Measurements from ENCODE around the gene PRDM8. TPM values are rescaled to one million over a fixed set of nuclear protein-coding genes. Genes with fewer than 3 reads are reported as not detected.

Gene PRDM8
- polyA plus RNA-seq, 1 donor: 1.5 TPM

GRCh38 chr4:80201252-80202151, 4.2 kb downstream of the PRDM8 start:
- no peak for DNase-seq

GRCh38 chr4:80202190-80202711, 4.9 kb downstream of the PRDM8 start:
- no peak for DNase-seq

- DNase-seq: no peak
Measured at GRCh38 chr4:80202741-80203553, 5.6 kb downstream of the PRDM8 start.

GRCh38 chr4:80204433-80205011, 7.2 kb downstream of the PRDM8 start:
- no peak for DNase-seq

DNA sequence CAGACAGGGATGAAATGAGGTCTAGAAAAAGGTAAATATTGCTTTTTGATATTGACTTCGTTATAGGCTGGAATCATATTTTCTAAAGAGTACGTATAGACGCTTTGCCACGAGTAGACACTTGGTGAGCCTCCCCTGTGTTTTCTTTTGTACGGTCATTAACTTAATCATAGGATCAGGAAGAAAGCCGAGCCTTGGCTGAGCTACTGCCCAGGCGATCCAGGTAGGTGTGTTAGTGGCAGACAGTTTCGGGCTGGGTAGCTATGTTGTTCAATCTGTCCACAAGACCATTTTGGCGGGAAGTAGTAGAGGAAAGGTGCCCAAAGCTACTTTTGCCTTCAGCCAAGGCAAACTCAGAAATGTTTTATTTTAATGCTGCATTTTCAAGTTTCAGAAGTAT, 8.8 kb downstream of the PRDM8 start:
- DNase-seq: no peak

- no peak for DNase-seq
Measured at GRCh38 chr4:80206521-80207171, 9.3 kb downstream of the PRDM8 start.

DNA sequence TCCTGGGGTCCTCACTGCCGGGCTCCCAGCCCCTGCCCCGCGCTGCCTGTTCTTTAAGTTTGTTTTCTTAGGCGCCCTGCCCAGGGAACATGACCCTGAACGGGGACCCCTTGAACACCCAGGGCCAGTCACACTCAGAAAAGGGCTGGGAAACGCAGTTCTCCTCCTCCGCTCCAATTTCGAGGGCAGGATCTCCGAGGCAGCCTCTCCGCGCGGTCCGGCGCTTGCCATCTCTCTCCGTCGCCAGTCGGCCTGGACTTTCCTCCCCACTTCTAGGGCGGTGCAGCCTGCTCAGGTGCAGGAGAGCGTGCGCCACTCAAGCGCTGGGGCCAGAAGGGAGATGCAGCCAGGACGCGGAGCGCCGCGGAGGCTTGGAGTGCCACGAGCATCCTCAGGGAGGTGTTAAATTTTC, 9.9 kb downstream of the PRDM8 start:
- DNase-seq: no peak

GRCh38 chr4:80207664-80208063, 10.4 kb downstream of the PRDM8 start:
- no peak for DNase-seq

DNA sequence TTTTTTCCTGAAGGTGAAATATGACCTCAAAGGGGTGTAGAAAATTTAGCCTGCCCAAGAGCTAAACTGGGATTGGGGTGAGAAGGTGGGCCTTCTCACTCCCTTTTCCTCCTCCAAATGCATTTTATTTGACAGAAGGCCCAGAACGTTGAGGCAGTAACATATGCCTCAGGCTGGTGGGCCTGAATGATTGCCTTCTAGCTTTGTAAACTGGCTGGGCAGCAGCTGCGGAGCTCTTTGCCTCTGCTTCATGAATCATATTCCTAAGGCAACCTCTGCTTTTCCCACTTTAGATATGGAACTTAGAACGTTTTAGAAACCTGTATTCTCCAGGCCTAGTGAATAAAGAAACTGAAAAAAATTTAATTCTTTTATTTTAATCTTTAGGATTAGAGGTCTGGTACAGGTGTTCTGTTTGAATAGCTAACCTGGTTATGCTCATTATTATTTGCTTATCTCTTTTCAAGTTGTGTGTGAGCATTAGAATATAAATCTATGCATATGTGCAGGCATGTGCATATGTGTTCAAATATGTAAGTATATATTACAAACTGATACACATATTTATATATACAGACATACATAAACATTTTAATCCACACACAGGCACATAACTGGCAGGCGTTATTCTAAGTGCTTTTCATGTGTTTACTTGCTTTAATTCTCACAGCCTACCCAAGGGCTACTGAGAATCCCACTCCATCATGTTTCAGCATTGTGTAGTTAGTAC, 11.5 kb downstream of the PRDM8 start:
- DNase-seq: no peak

- no peak for DNase-seq
Measured at GRCh38 chr4:80209340-80209701, 12.0 kb downstream of the PRDM8 start.

DNA sequence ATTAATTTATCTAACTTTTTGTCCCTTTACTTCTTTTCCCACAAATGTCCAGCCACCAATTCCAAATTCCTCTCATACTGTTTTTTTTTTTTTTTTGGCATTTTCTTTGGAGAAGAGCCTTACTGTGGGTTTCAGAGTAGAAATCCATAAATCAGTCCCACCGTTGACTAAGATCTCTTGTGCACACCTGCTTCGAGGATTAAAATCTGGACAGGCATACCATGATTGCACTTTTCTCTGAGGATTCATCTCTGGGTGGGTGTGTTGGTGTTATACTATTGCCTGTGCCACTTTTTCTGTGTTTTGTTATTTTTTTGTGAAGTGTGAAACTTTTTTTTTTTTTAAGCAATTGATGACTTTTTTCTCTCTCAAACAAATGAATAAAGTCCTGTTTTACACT, 13.2 kb downstream of the PRDM8 start:
- DNase-seq: no peak

DNA sequence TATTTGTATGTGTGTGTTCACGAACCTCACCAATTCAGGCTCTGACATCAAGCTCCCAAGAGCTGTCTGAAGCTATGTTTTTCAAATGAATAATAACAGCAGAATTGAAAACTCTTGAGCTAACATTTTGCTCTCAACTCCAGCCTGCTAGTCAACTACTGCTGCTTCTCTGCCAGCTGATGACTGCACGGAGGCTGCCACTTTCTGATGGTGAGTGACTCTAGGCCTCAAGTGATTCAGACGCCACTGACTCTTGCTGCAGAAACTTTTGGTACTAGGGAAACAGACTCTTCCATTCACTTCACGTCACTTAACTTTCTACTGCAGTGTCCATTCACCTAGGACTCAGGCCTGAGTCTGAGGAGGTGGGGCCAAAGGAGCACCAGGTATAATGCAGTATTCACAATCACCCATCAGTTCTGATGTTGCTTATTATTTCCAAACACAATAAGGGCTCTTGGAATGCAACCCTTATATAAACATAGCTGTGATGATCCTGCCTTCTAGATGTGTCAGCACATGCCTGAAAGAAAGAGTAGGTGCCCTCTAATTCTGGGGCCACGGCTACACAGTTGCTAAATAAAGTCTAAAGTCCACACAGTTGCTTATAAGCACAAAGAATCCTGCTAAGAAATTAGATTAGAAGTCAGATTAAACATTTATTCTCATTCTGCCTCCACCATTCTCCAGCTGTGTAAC, 16.0 kb downstream of the PRDM8 start:
- no peak for DNase-seq

DNA sequence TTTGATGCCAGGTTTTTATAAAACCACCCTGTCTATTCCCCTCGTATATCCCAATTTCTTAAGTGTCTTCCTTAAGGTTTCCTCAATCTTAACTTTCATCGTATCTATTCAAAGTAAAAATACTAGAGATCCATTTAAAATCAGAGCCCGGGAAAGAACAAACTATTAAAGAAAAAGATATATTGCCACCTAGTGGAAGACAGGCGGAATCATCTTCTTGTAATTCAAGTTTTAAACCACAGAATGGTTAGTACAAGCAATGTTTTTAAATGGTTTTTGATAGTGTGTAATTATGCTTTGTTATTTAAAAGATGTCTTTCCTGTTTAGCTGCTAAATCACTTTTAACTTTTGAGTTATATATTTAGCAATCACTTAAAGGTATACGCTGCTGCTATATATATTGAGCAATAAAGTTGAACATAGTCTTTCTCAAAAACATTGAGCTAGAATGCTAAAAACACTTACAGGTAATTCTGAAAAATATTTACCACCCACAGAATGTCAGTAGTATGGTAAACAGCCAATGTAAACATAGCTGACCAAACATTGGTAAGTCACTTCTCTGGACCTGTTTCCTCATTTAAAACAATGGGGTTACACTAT, 18.2 kb downstream of the PRDM8 start:
- DNase-seq: no peak

- DNase-seq: no peak
Measured at GRCh38 chr4:80216100-80216761, 18.9 kb downstream of the PRDM8 start.

DNA sequence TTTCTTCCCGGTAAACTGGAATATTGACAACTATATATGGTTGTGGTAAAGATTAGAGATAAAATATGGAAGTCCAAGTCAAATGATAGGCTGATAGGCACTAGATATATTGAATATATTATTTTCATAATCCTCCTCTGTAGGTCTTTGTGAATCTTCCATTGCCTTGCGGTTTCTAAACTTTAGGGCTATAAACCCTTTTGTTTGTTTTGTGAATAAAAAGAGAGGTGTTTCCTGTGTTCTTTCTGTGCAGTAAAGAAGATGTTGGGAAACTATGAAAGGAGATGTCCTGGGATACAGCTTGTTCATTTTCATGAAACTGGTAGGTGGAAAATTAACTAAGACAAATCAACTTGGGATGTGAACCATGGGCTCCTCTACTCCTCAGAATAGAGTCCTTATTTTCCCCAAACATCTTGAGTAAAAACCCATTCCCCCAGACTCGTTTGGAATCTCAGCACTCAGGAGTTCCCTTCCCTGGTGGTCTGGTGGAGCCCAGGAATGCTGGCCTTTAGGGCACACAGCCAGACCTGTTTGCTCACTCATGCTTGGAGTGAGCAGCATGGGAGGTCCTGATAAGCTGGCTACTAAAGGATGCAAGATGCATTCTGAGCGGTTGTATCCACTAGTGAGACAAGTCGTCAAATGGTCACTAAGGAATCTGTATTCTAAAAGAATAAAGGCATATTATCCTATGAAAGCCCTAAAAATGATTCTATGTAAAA, 22.2 kb downstream of the PRDM8 start:
- DNase-seq: no peak

DNA sequence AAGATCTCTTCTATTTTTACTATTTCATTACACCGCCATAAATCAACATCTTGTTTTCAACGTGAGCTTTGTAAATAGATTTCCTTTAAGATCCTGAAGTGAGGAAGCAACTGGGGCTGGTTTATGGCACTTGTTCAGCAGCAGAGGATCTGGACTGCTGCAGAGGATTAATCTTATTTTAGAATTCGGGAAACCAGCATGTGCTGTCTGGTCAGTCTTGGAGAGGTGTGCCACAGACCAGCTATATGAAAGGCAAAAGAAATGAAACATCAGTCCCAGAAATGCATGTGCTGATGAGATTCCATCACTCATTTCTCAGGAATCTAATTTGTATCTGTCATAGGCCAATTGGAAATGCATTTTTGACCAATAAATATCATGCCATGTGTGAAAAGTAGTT, 23.4 kb downstream of the PRDM8 start:
- DNase-seq: no peak

- DNase-seq: no peak
Measured at GRCh38 chr4:80221161-80221560, 23.9 kb downstream of the PRDM8 start.

DNA sequence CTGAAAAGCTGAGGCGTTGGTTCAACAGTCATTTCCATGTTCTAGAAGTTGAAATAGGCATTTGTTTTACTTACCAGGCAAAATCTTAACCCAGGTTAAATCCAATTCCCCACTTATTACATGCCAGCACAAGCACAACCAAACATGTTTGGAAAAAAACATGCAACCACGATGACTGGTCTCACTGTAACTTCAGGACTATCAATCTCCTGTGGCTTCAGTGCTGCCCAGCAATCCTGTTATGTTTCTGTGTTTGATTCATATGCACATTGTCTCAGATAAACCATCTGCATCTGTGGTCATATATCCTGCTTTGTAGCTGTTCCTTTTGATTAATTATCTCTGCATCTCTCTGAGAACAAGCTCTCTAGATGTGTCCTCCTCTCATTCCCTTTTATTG, 28.3 kb downstream of the PRDM8 start:
- DNase-seq: no peak

DNA sequence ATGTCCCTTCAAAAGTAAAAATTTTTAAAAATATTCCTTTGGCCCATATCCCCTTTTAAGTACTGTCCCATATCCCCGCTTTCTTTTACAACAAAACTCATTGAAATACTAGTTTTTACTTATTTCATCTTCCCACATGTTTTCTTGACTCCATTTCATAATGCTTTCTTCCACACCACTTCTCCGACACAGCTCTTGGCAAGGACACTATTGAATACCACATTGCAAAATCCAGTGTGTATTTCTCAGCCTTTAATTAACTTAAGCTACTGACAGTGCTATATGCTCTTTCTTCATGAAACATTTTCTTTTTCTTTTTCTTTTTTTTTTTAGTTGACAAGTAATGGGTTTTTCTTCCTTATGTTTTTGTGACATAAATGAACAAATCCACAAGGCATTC, 28.8 kb downstream of the PRDM8 start:
- no peak for DNase-seq

Data from left kidney (tissue), 2 donors.